Amniotic epithelial cell (primary cell): ENCODE data around the gene ESD.
"Not testable (repeated sequence)": the region's sequence is repeated elsewhere in the genome, so short reads cannot be mapped to it uniquely, and the experiment has no call there.

Experiments
- DNase-seq: peaks from one replicate; pipeline ENCODE4 v3.0.0-alpha.2; 2010; ENCODE audit warnings: low read depth

Gene ESD

GRCh38 chr13:46795321-46795720 lies 1.6 kb downstream of the ESD start:
- DNase-seq, result no peak

GRCh38 chr13:46783504-46783903 lies 13.5 kb downstream of the ESD start:
- DNase-seq, result no peak

GRCh38 chr13:46782691-46783090 lies 14.3 kb downstream of the ESD start:
- DNase-seq, result no peak

GRCh38 chr13:46782066-46782465 lies 14.9 kb downstream of the ESD start:
- DNase-seq, result no peak

DNA sequence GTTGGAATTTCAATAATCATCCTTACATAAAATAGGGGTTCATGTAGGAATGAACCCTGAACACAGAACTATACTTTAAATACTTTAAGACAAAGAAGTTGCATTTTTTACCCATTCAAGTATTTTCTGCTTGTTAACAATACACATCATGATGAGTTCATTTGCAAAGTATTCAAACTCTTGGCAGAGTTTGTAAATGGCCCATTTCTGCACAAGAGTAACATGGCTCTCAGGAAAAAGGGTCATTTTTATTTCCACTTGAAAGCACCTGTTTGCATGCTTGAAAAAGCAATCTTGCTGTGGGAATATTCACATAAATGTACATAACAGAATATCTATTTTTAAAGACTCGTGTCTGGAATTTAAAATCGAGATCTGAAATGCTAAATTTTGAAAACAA lies 18.1 kb downstream of the ESD start:
- no peak for DNase-seq

DNA sequence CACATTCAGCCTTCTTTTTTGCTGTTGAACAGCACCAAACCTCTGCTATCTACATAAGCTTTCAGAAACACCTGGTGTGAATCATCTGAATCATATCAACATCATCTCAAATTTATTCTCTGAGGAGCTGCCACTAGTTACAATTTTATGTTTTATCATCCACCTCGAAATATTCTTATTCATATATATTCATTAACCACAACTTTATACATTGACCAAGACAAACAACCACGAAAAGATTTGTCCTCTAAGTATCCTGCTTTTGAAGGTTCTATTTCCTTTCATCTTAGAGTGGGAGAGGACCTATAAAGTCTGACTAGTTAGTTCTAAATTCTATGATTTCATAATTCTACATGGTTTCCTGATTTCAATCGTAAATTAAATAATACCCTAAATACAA lies 18.9 kb downstream of the ESD start:
- DNase-seq, result peak; percentile 9

GRCh38 chr13:46775385-46776107 lies 21.4 kb downstream of the ESD start:
- DNase-seq, result no peak

DNA sequence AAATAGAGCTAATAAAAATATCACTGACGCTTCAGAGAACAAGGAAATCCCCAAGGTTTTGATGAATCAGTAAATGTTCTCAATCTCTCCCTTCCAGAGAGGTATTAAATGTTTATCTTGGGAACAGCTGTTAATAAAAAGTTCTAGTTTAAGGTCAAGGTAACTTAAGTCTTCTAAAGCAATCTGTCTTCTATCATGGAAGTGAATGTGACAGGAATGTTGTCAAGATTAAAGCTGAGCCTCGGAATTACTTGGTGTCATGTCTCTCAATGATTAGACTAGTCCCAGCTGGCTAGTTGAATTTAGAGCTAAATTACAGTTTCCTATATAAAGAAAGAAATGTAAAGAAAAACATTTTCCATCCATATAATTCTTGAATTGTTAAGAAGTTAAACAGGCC lies 23.4 kb downstream of the ESD start:
- DNase-seq, result no peak

DNA sequence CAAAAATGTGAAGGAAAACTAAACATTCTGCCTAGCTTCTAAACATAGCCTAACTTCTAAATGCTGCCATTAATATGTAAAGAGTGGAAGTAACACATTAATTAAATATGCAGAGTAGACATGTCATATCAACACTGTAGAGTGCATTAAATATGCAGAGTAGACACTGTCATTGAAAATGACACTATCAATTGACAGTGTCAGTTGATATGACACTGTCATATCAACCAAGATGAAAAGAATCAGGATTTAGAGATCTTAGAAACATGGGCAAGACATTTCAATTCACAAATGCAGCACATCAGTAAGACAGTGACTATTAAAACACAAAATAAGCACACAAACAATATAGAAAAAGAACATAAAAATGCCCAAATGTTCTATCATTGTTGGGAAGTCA lies 25.3 kb downstream of the ESD start:
- DNase-seq, result no peak

DNA sequence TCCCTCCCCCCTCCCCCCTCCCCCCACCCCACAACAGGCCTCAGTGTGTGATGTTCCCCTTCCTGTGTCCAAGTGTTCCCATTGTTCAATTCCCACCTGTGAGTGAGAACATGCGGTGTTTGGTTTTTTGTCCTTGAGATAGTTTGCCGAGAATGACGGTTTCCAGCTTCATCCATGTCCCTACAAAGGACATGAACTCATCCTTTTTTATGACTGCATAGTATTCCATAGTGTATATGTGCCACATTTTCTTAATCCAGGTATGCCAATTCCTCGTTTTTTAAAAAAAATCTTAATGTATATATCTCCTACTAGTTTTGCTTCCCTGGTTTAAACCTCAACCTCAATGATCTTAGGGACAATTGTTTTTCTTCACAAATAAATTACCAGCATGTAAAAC lies 27.0 kb downstream of the ESD start:
- DNase-seq, result not testable (repeated sequence)

DNA sequence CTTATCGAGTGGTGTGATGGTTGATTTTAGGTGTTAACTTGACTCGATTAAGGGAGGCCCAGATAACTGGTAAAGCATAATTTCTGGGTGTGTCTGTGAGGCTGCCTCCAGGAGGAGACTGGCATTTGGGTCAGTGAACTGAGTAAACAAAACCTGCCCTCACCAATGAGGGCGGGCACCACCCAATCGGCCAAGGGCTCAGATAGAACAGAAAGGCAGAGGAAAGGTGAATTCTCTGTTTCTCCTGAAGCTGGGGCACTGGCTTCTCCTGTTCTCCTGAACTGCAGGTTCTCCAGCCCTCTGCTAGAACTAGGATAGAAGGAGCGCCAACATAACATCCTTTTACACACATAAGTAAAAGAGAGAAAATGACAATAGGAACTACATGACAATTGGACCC lies 35.1 kb downstream of the ESD start:
- DNase-seq, result no peak

DNA sequence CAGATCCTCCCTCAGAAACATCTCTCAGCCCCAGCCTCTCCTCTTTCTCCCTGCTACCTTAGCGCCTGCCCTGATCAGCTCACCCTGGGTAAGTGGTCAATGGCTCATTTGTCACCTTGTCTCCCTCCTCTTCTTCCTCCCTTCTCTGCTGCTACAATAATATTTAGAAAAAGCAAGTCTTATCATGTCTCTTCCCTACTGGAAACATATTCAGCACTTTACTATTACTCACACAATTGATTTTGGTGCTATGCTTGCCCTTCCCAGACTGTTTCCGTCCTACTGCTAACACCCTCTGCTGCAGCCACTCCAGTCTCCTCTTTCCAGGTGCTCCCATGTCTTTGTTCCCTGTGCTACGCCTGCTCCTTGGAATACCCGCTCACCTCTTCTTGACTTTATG lies 35.8 kb downstream of the ESD start:
- DNase-seq, result no peak

DNA sequence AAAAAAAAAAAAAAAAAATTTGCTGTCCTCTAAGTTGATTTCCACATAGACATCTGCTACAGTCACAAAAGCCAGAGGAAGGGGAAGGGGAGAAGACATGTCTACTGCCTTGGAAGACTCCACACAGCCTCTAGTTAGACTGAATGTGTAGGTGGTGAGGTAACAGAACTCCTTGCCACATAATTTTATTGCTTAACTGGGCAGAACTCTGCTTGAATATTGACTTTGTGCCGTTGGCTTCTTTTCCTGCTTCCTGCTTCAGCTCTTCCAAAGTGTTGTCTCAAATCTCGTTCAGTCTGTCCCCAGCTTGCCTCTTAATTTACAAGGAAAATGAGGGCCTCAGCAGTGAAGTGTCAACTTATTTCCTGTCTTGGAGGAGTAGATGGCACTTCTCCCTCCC lies 37.1 kb downstream of the ESD start:
- DNase-seq, result no peak

GRCh38 chr13:46757640-46758039 lies 39.3 kb downstream of the ESD start:
- no peak for DNase-seq

DNA sequence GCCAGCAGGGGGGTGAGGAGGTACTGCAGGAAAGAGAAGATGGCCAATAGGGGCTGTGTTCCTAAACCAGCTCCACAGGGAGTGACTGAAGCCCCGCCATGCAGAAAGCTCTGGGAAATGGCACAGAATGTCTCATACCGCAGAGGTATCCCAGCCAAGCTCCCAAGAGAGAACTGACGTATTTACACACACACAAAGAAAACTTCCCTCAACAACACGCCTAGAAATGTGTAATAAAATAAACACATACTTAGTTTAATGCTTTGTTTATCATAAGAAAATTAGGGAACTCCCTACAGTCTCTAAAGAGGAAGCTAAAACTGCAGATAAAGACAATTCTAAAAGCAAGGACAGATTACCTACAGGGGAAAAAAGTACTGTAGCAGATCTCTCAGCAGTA lies 40.0 kb downstream of the ESD start:
- no peak for DNase-seq

GRCh38 chr13:46755508-46755907 lies 41.5 kb downstream of the ESD start:
- DNase-seq, result not testable (repeated sequence)

GRCh38 chr13:46754812-46755211 lies 42.1 kb downstream of the ESD start:
- no peak for DNase-seq

GRCh38 chr13:46753917-46754316 lies 43.0 kb downstream of the ESD start:
- DNase-seq, result no peak

DNA sequence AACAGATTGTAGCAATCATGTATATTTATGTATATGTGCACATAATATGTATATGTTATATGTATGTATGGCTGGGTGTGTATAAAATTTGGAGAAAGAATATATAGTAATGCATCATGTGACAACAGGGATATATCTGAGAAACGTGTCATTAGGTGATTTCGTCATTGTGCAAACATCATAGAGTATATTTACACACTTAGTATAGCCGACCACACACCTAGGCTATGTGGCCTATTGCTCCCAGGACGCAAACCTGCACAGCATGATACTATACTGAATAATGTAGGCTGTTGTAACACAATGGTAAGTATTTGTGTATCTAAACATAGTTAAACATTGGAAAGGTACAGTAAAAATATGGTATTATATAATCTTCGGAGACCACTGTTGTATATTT lies 43.8 kb downstream of the ESD start:
- no peak for DNase-seq

DNA sequence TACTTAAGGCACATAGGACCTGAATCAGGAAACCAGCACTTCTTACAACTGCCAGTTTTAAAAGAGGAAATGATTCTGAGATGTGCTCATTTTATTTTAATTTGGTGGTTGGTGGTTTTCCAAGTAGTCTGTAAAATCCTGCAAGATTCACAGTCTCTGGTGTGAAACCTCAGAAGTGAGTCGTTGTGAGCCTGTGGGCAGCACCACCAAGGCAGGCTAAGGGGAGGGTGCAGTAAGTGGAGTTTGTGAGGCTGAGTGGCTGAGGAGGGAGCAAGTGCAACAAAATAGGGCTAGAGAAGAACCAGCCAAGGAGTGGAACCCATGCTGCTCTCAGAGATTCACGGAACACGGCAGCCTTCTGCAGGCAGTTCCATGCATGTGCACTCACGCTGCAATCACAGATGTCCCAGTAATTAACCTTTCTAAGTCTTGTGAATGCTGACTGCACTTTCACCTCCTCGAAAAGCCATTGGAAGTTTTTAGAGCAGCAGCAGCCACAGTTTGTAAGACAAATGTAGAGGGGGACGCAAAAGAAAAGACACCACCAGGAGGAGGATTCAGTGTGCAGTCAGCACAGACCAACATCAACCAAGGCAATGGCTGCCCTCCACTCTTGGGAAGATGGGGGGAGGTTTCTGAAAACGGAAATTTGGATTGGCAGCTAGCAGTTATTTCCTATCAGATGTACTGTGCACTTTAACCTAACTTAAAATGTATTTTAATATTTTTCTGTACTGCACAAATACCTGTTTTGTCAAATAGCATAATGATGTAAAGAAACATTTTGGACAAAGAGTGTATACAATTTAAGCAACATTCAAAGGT lies 44.9 kb downstream of the ESD start:
- DNase-seq, result no peak

GRCh38 chr13:46749951-46750350 lies 47.0 kb downstream of the ESD start:
- no peak for DNase-seq

DNA sequence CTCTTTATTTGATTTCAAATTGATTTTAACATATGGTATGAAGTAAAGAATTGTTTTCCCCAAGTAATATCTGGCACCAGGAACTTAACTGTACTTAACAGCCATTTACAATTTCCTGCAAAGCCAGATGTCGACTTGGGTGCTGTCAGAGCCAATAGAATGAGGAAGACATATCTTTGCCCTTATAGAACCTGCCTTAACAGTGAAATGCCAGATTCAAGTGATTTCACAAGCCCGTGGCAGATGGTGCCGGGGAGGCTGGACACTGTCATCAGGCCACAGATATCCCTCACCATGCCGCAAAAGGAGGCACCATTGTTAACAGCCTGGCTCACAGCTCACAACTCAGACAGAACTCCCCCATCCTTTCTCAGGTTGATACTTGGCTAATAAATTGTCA lies 48.7 kb downstream of the ESD start:
- DNase-seq, result peak; percentile 50

DNA sequence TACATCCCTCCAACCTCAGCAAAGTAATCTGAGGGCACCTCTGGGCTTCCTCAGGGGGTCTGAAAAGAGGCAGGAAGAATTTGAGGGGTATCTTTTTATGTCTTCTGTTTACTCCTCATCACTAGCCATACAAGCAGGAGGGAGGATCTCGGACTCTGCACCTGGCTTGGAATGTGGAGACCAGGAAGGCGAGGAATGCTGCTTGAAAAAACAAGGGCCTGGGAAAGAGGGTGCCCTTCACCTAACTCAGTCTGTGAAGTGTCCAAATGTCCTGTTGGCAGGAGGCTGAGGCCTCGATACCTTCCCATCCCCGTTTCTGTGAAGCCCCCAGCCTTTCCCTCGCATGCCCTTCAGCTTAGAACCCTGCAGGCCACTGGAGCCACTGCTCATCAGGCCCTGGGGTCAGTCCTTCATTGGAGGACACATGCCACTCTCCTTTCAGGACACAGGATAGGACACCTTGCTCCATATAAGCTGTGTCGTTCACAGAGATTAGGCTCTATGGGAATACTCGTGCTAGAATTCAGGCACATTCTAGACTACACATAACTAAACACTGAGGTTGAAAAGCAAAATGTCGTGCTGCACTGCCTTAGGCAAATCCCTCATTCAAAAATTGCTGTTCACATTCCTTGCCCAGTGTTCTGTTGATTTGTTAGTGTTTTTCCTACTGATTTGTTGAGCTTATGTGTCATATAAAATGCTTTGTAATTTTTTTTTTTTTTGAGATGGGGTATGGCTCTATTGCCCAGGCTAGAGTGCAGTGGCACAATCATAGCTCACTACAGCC lies 49.7 kb downstream of the ESD start:
- DNase-seq, result no peak
